CD4-positive, alpha-beta T cell treated with Interleukin-10 for 1 hour (primary cell): ENCODE measurements around the gene RHOD.

ENCODE experiments used
- DNase-seq: peaks from one replicate; pipeline ENCODE4 v3.0.0-alpha.2; 2020

RHOD gene

GRCh38 chr11:67062526-67063373 lies 6.1 kb downstream of the RHOD start:
- DNase-seq = no peak

DNA sequence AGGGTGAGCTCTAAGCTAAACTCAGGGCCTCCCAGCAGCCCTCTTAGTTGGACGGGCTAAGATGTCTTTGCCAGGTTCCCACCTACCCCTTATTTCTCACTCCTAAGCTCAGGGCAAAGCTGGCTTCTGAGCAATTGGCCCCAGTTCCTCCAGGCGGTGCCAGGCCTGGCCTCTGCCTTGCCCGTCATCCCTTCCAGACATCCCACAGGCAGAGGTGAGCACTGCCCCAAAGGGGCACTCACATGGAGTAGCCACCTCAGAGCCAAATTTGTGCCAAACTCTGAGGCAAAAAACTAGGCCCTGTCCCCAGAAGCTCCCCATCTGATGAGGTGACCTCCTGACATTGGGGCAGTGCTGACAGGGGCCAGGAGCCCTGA lies 9.7 kb downstream of the RHOD start:
- no peak for DNase-seq

DNA sequence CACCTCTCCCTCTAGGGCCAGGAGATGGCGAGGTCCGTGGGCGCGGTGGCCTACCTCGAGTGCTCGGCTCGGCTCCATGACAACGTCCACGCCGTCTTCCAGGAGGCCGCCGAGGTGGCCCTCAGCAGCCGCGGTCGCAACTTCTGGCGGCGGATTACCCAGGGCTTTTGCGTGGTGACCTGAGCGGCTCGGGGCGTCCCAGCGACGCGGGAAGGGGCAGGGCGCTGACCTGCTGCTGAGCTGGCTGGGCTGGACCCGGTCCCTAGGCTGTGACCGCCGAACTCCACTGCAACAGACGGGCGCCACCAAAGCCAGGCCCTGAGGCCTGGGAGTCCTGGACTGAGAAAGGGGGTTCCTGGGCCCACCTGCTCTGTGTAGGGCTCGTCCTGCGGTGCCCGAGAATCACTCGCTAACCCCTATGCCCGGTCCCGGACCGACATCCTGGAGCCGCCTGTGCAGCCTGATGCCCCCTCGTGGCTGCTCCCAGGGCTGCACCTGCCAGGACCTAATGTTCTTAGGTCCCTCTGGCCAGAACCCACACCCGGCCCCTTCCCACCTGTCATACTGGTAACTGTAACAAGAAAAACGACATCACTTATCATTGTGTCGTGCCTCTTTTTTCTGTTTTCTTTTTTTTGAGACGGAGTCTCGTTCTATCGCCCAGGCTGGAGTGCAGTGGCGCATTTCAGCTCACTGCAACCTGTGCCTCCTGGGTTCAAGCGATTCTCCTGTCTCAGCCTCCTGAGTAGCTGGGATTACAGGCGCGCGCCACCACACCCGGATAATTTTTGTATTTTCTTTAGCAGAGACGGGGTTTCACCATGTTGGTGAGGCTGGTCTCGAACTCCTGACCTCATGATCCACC lies 15.0 kb downstream of the RHOD start:
- DNase-seq = peak; percentile 70

- no peak for DNase-seq
Observed at GRCh38 chr11:67072295-67072694, 15.6 kb downstream of the RHOD start.

- no peak for DNase-seq
Observed at GRCh38 chr11:67073908-67074307, 17.3 kb downstream of the RHOD start.

DNA sequence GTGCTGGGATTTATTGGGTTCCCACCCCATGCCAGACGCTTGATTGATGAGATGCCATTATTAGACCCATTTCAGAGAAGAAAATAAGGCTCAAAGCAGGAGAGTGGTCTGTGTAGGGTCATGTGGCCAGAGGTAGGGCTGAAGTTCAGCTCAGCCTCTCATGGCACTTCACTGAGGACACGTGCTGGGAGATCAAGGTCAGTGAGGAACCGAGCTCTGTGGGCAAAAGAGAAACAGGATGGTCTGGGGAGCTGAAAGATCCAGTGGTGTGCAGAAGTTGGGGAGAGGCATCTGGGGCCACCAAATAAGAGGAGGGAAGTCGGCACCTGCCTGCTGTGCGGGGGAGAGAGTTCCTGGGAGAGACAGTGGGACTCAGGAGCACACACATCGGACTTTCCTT lies 19.6 kb downstream of the RHOD start:
- DNase-seq = no peak

GRCh38 chr11:67079065-67079705 lies 22.5 kb downstream of the RHOD start:
- DNase-seq = no peak

GRCh38 chr11:67082071-67082791 lies 25.6 kb downstream of the RHOD start:
- no peak for DNase-seq

DNA sequence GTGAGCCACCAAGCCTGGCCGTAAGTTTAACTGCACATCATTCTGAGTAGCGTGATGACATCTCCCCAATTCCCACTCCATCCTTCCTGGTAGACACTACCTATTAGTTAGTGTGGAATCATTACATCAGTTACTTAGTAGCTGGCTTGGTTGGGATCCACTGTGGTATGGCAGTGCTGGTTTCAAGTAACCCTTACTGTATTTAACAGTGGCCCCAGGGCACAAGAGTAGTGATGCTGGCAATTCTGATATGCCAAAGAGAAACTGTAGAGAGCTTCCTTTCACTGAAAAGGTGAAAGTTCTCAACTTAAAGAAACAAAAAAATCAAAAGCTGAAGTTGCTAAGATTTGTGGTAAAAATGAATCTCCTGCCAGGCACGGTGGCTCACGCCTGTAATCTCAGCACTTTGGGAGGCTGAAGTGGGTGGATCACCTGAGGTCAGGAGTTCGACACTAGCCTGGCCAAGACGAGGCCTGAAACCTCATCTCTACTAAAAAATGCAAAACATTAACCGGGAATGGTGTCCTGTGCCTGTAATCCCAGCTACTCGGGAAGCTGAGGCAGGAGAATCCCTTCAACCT lies 27.2 kb downstream of the RHOD start:
- DNase-seq = no peak

GRCh38 chr11:67085617-67086016 lies 29.0 kb downstream of the RHOD start:
- DNase-seq = no peak

GRCh38 chr11:67090717-67091116 lies 34.1 kb downstream of the RHOD start:
- no peak for DNase-seq

DNA sequence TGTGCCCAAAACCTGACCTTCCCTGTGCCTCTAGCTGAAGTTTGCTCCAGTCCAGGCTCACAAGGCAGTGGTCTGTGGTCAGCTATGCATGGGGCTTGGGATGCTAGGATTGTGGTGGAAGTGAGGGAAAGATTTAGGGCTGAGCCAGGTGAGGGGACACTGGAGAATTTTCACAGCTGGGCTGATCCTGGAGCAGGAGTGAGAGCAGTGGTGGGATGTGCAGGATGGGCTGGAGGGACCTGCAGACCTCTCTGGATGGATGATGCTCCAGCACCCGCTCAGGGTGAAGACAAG lies 38.5 kb downstream of the RHOD start:
- DNase-seq = no peak

DNA sequence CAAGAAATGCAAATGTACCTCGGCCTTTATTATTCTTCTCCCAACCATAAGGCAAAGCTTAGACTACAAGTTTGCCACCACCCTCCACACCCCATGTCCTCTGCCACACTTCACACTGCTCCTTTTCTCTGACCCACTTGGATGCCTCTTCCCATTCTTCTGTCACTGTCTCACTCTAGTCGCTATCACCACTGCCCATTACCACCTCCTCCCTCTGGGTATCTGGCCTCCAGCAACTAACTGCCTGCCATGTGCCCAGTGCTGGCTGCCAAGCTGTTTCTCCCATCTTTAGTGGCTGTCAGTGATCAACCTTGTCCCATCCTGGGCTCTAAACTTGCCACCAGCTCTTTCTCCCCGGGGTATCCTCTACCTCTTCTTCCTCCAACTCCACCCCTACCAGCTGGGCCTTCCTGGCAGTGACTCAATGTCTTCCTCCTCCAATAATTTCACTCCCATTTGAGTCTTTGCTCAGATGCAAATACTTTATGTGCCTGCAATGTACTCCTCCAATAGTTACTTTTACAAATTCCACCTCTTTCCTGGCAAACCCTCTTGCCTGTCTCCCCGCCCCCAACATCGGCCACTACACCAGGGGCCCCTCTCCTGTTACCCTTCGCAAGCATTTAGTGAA lies 42.3 kb downstream of the RHOD start:
- no peak for DNase-seq

DNA sequence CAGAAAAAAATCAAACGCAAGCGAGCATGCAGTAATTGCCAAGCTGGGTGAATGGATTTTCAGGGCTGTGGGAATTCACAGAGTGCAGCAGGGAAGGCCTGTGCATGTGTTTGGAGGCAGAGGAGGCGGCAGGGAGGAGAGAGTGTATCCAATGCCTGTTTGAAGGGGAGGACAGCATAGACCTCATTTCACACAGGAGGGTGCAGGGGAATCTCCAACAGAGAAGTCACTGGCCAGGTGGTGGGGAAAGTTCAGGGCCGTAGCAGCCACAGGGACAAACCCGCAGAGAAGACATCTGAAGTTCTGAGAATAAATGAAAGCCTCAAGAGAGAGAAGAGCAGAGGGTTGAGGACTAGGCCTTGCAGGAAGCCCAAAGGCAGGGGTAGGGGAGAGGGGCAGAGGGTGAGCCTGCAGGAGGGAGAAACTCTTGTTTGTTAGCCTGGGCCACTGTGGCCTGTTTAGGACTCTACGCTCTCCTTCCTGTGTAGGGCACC lies 43.2 kb downstream of the RHOD start:
- DNase-seq = no peak

- DNase-seq = no peak
Observed at GRCh38 chr11:67102664-67103063, 46.0 kb downstream of the RHOD start.

GRCh38 chr11:67105964-67106363 lies 49.3 kb downstream of the RHOD start:
- no peak for DNase-seq

GRCh38 chr11:67111261-67111660 lies 54.6 kb downstream of the RHOD start:
- DNase-seq = no peak

GRCh38 chr11:67113231-67113721 lies 56.6 kb downstream of the RHOD start:
- DNase-seq = peak; percentile 34

- no peak for DNase-seq
Observed at GRCh38 chr11:67114275-67114896, 57.7 kb downstream of the RHOD start.

DNA sequence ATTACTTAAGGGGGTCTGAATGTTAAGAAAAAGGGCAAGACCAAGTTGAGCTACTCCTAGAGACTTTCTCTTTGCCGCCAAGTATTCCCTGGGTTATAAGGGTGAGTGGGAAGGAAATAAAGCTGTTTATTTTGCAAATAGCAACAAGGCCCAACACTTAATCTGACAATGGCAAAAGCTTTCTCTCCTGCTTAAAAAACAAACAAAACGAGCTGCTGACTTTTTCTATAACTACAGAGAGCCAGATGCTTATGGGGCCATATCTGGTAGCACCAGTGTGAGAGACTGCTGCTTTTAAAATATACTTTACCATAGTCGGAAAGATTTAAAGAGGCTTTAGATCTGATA lies 60.1 kb downstream of the RHOD start:
- no peak for DNase-seq

GRCh38 chr11:67117176-67117575 lies 60.5 kb downstream of the RHOD start:
- no peak for DNase-seq
